Astrocyte of the spinal cord (primary cell): ENCODE measurements around the gene FKBP6.
"Not testable (repeated sequence)": the region's sequence is repeated elsewhere in the genome, so short reads cannot be mapped to it uniquely, and the experiment has no call there.

Experiments
- DNase-seq: peaks from one replicate; pipeline ENCODE4 v3.0.0; 2011; ENCODE audit warnings: low read depth, low spot score
- H3K4me3 ChIP-seq: 2 replicates; pipeline ENCODE4 v1.5.1; 2011; ENCODE audit warnings: low read depth, mild to moderate bottlenecking, low read length, moderate library complexity
- CTCF ChIP-seq: IDR thresholded peaks from 2 replicates; pipeline ENCODE4 v1.5.1; 2012; ENCODE audit warnings: low read depth, mild to moderate bottlenecking, low read length, inconsistent platforms
- in situ Hi-C: cut with HindIII; loops from 2 replicates; pipeline ENCODE4 v1.10.0; 2017; ENCODE audit warnings: low sequenced_read_pairs

The FKBP6 gene

DNA sequence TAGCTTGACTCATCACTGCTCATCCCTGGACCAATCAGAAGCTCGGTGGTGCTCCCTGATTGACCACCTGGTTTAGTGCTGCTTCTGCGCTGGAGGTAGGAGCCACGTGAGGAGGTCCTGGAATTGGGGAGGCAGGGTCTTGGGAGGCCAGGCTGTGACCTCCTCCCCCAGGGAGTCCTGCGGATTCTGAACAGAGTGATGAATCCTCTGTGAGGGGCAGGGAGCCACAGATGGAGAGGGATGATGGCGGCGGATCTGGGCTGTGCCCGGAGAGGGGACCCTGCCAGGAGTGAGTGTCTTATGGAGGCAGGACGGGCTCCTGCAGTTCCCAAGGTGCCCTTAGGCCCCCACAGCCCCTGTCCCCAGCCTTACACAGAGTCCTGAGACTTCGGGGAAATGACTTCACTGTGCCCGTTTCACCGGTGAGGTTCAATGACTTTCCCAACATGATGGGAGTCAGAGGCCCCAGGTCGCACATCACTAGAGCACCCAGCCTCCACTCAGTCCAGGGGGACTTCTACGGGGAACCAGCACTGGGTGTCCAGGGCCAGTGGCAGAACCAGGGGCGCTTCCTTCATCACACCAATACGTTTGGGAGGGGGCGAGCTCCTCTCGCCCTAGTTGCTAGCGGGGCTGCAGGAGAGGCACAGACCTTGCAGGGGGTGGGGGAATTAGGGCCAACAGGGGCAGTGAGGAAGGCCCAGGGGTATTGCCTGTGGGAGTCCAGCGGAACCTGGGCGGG lies 48.9 kb downstream of the FKBP6 start:
- in situ Hi-C loops, result no loop called here
- no peak for DNase-seq
- no peak for TF ChIP-seq CTCF
- no peak overlapping the region for H3K4me3 ChIP-seq

GRCh38 chr7:73377413-73378200 lies 49.6 kb downstream of the FKBP6 start:
- in situ Hi-C loops, DNase-seq, H3K4me3 ChIP-seq: not testable (repeated sequence)

- no peak for DNase-seq
- H3K4me3 ChIP-seq, result no peak overlapping the region
- in situ Hi-C loops, result no loop called here
- TF ChIP-seq CTCF, result no peak
Measured at GRCh38 chr7:73382934-73383503, 55.1 kb downstream of the FKBP6 start.

- no peak for DNase-seq
- in situ Hi-C loops, result no loop called here
- H3K4me3 ChIP-seq, result no peak overlapping the region
- no peak for TF ChIP-seq CTCF
Measured at GRCh38 chr7:73387221-73387828, 59.4 kb downstream of the FKBP6 start.

DNA sequence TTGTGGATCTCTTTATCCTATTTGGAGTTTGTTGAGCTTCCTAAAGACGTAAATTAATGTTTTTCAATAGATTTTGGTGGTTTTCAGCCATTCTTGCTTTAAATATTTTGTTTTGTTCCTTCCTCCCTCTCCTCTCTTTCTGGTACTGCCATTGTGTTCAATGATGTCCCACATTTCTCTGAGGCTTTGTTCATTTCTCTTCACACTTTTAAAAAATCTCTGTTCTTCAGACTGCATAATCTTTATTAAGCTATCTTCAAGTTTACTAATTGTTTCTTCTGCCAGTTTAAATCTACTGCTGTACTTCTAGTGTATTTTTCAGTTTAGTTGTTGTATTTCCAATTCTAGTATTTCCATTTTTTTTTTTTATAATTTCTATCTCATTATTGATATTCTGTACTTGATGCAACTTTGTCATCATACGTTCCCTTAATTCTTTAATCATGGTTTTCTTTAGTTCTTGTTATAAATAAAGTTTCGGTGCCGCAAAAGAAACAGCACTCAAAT lies 60.0 kb downstream of the FKBP6 start:
- H3K4me3 ChIP-seq, result no peak overlapping the region
- no peak for TF ChIP-seq CTCF
- no peak for DNase-seq
- in situ Hi-C loops, result no loop called here

- DNase-seq, result no peak
- H3K4me3 ChIP-seq, result no peak overlapping the region
- in situ Hi-C loops, result no loop called here
- no peak for TF ChIP-seq CTCF
Measured at GRCh38 chr7:73391396-73391795, 63.4 kb downstream of the FKBP6 start.
